Right renal pelvis (tissue), 4 donors: ENCODE data around the gene PAPSS1. TPM values are rescaled to one million over a fixed set of nuclear protein-coding genes. Genes with fewer than 3 reads are reported as not detected.

Experiments used
- DNase-seq, 4 donors: peaks; one replicate each; pipeline ENCODE4 v3.0.0-alpha.2; 2013; ENCODE audit warnings: low read depth in 4 of 4, low spot score in 3 of 4, missing footprints in 1 of 4
- polyA plus RNA-seq, 4 donors: library from polyadenylated mRNA; unstranded; fragments of 120-200 nt; gene quantifications; one replicate each; pipeline ENCODE4 v1.2.1, GENCODE V29; 2013; ENCODE audit not compliant: insufficient read length in 4 of 4

Gene PAPSS1
- polyA plus RNA-seq, 4 donors = 80.5 to 101 (median 89.4) TPM

GRCh38 chr4:107572281-107572680 lies 147.8 kb downstream of the PAPSS1 start:
- DNase-seq = no peak

- DNase-seq = no peak
These were observed 149.1 kb downstream of the PAPSS1 start for GRCh38 chr4:107570952-107571351.

- no peak for DNase-seq
These were observed 155.7 kb downstream of the PAPSS1 start for GRCh38 chr4:107564326-107564725.

Other genes starting within 250 kb of the PAPSS1 start
- gene SGMS2, start 104.7 kb upstream of the PAPSS1 start, polyA plus RNA-seq = 10 to 100 TPM; 12.7 to 17.2 (median 13.8) TPM
- 1 to 10 TPM; 5.2 to 6.0 (median 5.8) TPM for gene CYP2U1, start 211.3 kb upstream of the PAPSS1 start, polyA plus RNA-seq